ENCODE measurements around the gene PRDM11. TPM values are rescaled to one million over a fixed set of nuclear protein-coding genes. Genes with fewer than 3 reads are reported as not detected.

The PRDM11 gene
- total RNA-seq, 1 donor from 2014 or later: 18.3 TPM

DNA sequence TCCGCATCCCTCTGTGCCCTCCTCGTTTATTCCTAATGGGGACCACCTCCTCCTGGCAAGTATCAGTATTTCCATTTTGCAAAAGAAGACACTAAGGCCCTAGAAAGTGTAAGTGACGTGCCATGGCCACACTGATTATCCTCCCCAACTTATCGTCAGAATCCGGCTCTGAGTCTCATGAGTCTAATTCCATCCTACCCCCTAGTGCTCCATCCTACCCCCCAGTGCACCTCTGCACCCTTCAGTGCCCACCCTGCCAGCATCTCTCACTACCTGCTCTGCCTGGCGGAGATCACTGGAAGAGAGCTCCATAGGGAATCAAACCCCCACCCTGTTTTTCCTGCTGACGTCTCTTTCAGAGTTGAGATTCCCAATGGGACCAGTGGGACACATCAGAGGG, 31.8 kb downstream of the PRDM11 start:
- Histone ChIP-seq H3K9me3 (no peaks in the 10 kb centered on the region), H3K36me3 (no peaks in the 10 kb centered on the region), H3K4me1 (peaks cover 18% of the 10 kb centered on the region), H3K4me3 (no peak overlapping the region), H3K27me3 (no peaks in the 10 kb centered on the region), H3K27ac (no peak overlapping the region)
- DNase-seq (no peak), ATAC-seq (no peak)
- intact Hi-C loops (cut with DNase I): no loop called here
- TF ChIP-seq, protein P1, sequence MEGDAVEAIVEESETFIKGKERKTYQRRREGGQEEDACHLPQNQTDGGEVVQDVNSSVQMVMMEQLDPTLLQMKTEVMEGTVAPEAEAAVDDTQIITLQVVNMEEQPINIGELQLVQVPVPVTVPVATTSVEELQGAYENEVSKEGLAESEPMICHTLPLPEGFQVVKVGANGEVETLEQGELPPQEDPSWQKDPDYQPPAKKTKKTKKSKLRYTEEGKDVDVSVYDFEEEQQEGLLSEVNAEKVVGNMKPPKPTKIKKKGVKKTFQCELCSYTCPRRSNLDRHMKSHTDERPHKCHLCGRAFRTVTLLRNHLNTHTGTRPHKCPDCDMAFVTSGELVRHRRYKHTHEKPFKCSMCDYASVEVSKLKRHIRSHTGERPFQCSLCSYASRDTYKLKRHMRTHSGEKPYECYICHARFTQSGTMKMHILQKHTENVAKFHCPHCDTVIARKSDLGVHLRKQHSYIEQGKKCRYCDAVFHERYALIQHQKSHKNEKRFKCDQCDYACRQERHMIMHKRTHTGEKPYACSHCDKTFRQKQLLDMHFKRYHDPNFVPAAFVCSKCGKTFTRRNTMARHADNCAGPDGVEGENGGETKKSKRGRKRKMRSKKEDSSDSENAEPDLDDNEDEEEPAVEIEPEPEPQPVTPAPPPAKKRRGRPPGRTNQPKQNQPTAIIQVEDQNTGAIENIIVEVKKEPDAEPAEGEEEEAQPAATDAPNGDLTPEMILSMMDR (IDR thresholded peaks at IDR 0.05): no peak

DNA sequence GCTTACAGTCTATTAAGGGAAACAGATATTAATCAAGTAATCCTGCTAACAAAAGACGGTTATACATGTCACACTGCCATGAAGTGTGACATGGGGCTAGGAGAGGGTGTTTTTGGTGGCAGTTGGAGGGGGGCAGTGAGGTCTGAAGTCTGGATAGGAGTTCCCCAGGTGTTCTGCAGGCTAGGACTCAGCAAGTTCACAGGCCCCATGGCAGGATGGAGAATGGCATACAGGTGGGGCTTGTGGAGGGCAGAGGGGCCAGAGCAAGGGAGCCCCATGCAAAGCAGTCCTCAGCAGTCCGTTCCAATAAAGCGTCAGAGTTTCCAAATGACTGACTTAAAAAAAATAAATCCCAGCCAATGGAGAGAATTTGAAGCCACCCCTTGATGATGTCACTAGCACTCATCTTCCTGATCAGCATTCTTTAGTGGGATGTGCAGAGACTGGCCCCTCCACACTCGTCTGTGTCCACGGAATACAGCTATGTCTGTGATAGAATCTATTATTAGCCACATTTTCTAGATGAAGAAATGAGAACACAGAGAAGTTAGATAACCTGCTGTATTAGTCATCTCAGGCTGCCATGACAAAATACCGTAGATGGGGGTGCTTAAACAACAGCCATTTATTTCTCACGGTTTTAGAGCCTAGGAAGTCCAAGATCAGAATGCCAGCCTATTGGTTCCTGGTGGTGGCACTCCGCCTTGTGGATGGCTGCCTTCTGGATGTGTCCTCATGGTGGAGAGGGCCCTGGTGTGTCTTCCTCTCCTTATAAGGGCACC, 32.6 kb downstream of the PRDM11 start:
- Histone ChIP-seq H3K9me3 (no peaks in the 10 kb centered on the region), H3K27ac (peak overlapping the region; percentile 82), H3K4me1 (peaks cover 18% of the 10 kb centered on the region), H3K4me3 (no peak overlapping the region), H3K36me3 (peaks cover 2% of the 10 kb centered on the region), H3K27me3 (no peaks in the 10 kb centered on the region)
- DNase-seq (no peak), ATAC-seq (no peak)
- TF ChIP-seq, protein P1 (IDR thresholded peaks at IDR 0.05): no peak
- intact Hi-C loops (cut with DNase I): no loop called here

DNA sequence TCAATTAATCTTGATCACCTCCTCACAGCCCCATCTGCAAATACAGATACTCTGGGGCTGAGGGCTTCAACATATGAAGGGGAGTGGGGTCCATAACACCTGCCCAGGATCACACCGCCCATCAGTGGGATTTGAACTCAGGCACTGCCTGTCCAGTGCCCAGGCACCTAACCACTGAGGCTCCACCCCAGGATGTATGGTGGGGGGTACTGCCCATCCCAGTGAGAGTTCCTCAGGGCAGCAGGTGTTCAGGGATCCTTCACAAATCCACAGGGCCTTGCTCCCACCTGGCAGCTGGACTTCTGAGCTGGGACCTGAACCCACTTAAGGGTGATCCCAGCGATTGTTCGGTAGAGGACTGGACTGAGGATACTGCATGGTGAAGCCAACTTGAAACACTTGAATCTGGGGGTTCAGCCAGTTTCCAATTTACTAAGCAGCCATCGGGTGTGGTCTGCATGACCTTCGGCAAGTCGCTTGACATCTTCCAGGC, 33.3 kb downstream of the PRDM11 start:
- DNase-seq (no peak), ATAC-seq (no peak)
- Histone ChIP-seq H3K27ac (peak overlapping the region; percentile 82), H3K4me3 (peak overlapping the region; percentile 53), H3K36me3 (peaks cover 6% of the 10 kb centered on the region), H3K27me3 (no peaks in the 10 kb centered on the region), H3K9me3 (no peaks in the 10 kb centered on the region), H3K4me1 (peaks cover 18% of the 10 kb centered on the region)
- TF ChIP-seq, protein P1 (IDR thresholded peaks at IDR 0.05): no peak
- intact Hi-C loops (cut with DNase I): no loop called here

DNA sequence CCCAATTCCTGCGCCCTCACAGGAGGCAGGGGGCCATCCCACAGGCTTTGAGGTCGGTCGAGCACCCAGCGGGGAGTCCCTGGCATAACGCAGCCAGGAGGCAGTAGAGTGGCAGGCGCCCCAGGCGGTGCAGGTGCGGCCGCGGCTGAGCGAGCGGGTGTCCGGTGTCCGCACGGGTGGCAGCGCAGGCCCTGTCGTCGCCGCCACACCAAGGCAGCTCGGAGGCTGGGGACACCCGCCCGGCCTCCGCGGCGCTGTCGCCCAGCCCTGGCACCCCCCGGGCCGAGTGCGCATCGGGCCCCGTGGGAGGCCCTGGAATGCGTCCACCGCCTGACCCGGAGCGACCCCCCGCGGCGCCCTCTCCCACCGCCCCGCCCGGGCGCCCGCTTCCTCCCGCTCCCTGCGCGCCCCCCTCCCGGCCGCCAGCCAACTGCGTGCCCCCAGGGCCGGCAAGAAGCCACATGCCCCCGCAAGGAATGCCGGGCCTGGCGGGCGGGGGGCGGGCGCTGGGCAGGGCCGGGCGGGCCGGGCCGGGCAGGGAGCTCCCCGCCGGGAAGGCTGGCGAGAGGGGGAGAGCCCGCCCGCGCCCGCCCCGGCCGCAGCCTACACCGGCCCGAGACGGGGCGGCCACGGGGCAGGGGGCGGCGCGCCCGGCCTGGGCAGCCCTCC, 33.9 kb downstream of the PRDM11 start:
- no peaks in the 10 kb centered on the region for H3K27me3 ChIP-seq
- peak overlapping the region; percentile 53 for H3K4me3 ChIP-seq
- DNase-seq (peak; percentile 85), ATAC-seq (peak; percentile 85)
- peaks cover 18% of the 10 kb centered on the region for H3K4me1 ChIP-seq
- H3K9me3 ChIP-seq: no peaks in the 10 kb centered on the region
- peaks cover 6% of the 10 kb centered on the region for H3K36me3 ChIP-seq
- H3K27ac ChIP-seq: peak overlapping the region; percentile 82
- intact Hi-C loops (cut with DNase I): no loop called here
- TF ChIP-seq, protein P1 (IDR thresholded peaks at IDR 0.05): peak; percentile 44

DNA sequence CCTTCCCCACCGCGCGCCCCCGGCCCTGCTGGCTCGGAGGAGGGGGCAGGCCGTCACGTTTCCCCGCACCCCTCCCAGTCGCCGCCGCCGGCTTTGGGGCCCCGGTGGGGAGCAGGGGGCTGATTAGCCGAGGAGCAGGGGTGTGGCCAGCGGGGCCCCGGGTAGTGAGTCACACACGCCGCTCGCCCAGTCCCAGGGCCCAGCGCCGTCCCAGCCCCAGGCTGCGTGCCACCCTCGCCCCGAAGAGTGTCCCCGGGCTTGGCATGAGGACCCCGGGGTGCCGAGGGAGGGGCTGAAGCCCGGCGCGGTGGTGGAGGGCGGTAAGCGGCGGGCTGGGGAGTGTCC, 34.4 kb downstream of the PRDM11 start:
- Histone ChIP-seq H3K36me3 (peaks cover 6% of the 10 kb centered on the region), H3K9me3 (no peaks in the 10 kb centered on the region), H3K4me3 (peak overlapping the region; percentile 53), H3K27me3 (no peaks in the 10 kb centered on the region), H3K27ac (peak overlapping the region; percentile 81), H3K4me1 (peaks cover 18% of the 10 kb centered on the region)
- TF ChIP-seq, protein P1 (IDR thresholded peaks at IDR 0.05): no peak
- intact Hi-C loops (cut with DNase I): no loop called here
- DNase-seq (peak; percentile 91), ATAC-seq (peak; percentile 89)
